HepG2 (cell line): ENCODE data around the gene MYLK. TPM values are rescaled to one million over a fixed set of nuclear protein-coding genes. Genes with fewer than 3 reads are reported as not detected.

Source experiments
- ATAC-seq: fragments of 200-7000 bp; cut with Tn5 transposase; 3 replicates; pipeline ENCODE4 v1.9.1; 2020; ENCODE audit warnings: mild to moderate bottlenecking, moderate library complexity
- BruUV-seq: library from RNA; stranded (reverse); fragments of 400-500 nt; replicated peaks from 2 replicates; lab custom pipeline; 2021; lab: Mats Ljungman, UMichigan
- CTCF ChIA-PET: fragments of 300-600 bp; formaldehyde crosslinking; extraction: SDS; loops from one replicate; lab custom pipeline; 2021; ENCODE audit warnings: low total read pairs, inconsistent platforms, low intra/inter-chr PET ratio; lab: Yijun Ruan, JAX
- POLR2A ChIA-PET: fragments of 350-600 bp; sonication (Branson Sonifier 250); formaldehyde crosslinking; loops from one replicate; lab custom pipeline; 2020; ENCODE audit warnings: antibody characterized with exemption, inconsistent platforms; lab: Yijun Ruan, JAX
- DNase-seq: peaks from one replicate; pipeline ENCODE4 v3.0.0-alpha.2; 2015; ENCODE audit warnings: low spot score
- FAIRE-seq: peaks from 3 replicates; lab custom pipeline; 2011; peaks lifted over from hg19 to GRCh38; lab: Jason Lieb, UNC
- H2AFZ ChIP-seq: one replicate; pipeline ENCODE4 v1.6.1; 2011; ENCODE audit warnings: low read length, inconsistent platforms
- H3K27ac ChIP-seq: fragments of 300-600 bp; 3 replicates; pipeline ENCODE4 v1.8.0; 2011; ENCODE audit warnings: mixed run types, mild to moderate bottlenecking, mixed read lengths, low read length, inconsistent platforms; ENCODE audit not compliant: insufficient read depth; ENCODE audit errors: extremely low read length
- H3K27me3 ChIP-seq, 2 experiments: fragments of 200-600 bp in 1 of 2; 2 replicates in 1 of 2; 3 replicates in 1 of 2; pipeline versions ENCODE4 v1.6.0 to v1.8.0; 2011; ENCODE audit warnings: low read length in 2 of 2, mild to moderate bottlenecking in 2 of 2, moderate library complexity in 2 of 2, inconsistent platforms in 1 of 2; ENCODE audit not compliant: insufficient read depth in 2 of 2, control insufficient read depth in 1 of 2
- H3K36me3 ChIP-seq, 2 experiments: fragments of 200-600 bp in 1 of 2; replicated peaks in 1 of 2; 2 replicates in 1 of 2; 3 replicates in 1 of 2; pipeline versions ENCODE4 v1.5.1 to v1.8.0; 2011; ENCODE audit warnings: low read length in 2 of 2, inconsistent platforms in 1 of 2; ENCODE audit not compliant: insufficient read depth in 2 of 2, control insufficient read depth in 1 of 2
- H3K4me1 ChIP-seq: 2 replicates; pipeline ENCODE4 v1.5.1; 2012; ENCODE audit warnings: low read length, inconsistent platforms; ENCODE audit not compliant: insufficient read depth
- H3K4me2 ChIP-seq: 2 replicates; pipeline ENCODE4 v1.6.0; 2011; ENCODE audit warnings: low read depth, low read length, inconsistent platforms
- H3K4me3 ChIP-seq, 3 experiments: fragments of 200-600 bp in 1 of 3; sonication (generic), shearing (Covaris generic) in 1 of 3; replicated peaks in 1 of 3; 2 replicates each; pipeline ENCODE4 v1.5.1; 2011 to 2016; ENCODE audit warnings: low read length in 3 of 3, inconsistent platforms in 2 of 3, low read depth in 2 of 3, mild to moderate bottlenecking in 2 of 3, control low read depth in 1 of 3, mixed read lengths in 1 of 3; ENCODE audit not compliant: insufficient read depth in 1 of 3
- H3K79me2 ChIP-seq: one replicate; pipeline ENCODE4 v1.6.1; 2011; ENCODE audit warnings: low read length, inconsistent platforms; ENCODE audit not compliant: insufficient read depth
- H3K9ac ChIP-seq: 2 replicates; pipeline ENCODE4 v1.6.0; 2011; ENCODE audit warnings: mild to moderate bottlenecking, low read depth, low read length, inconsistent platforms; ENCODE audit not compliant: insufficient read depth
- H3K9me3 ChIP-seq: 2 replicates; pipeline ENCODE4 v1.5.1; 2012; ENCODE audit warnings: mild to moderate bottlenecking, low read length
- H4K20me1 ChIP-seq: 2 replicates; pipeline ENCODE4 v1.6.0; 2011; ENCODE audit warnings: inconsistent platforms, mild to moderate bottlenecking, low read length, moderate library complexity; ENCODE audit not compliant: insufficient read depth
- CREB1 ChIP-seq, 2 experiments: fragments of 450-650 bp in 1 of 2; IDR thresholded peaks; 2 replicates each; pipeline ENCODE4 v1.6.1; 2016 to 2017; ENCODE audit warnings: control low read depth in 1 of 2, mild to moderate bottlenecking in 1 of 2, missing compliant biosample characterization in 1 of 2, missing genetic modification characterization in 1 of 2
- DNMT3B ChIP-seq: conservative IDR thresholded peaks from 2 replicates; pipeline ENCODE4 v1.6.1; 2016; ENCODE audit warnings: missing biosample characterization, control low read depth
- JUND ChIP-seq: sonication (generic); formaldehyde crosslinking; IDR thresholded peaks from 2 replicates; pipeline ENCODE4 v1.8.0; 2022; ENCODE audit warnings: mild to moderate bottlenecking, missing genetic modification reagents
- RXRA ChIP-seq: sonication (generic); formaldehyde crosslinking; IDR thresholded peaks from 2 replicates; pipeline ENCODE4 v1.5.1; 2020; ENCODE audit warnings: missing genetic modification reagents
- SNAI1 ChIP-seq: sonication (generic); formaldehyde crosslinking; IDR thresholded peaks from 2 replicates; pipeline ENCODE4 v1.5.0; 2020; ENCODE audit warnings: mild to moderate bottlenecking, missing genetic modification reagents, borderline replicate concordance
- ZNF431 ChIP-seq: sonication (generic); formaldehyde crosslinking; IDR thresholded peaks from 2 replicates; pipeline ENCODE4 v1.9.0; 2022; ENCODE audit warnings: missing genetic modification reagents, low read depth, mild to moderate bottlenecking, borderline replicate concordance
- WGBS: methylation state at CpG from one replicate; pipeline ENCODE4 v1.1.6; 2017; ENCODE audit warnings: low lambda C conversion rate; 5-methylcytosine and 5-hydroxymethylcytosine counted together
- in situ Hi-C: cut with HindIII; loops from 2 replicates; pipeline ENCODE4 v1.10.0; 2017; ENCODE audit warnings: low pct_unique_long_range_greater_than_20kb; ENCODE audit not compliant: extremely low pct_ligation_motif_present
- intact Hi-C: fragments of 100-400 bp; cut with micrococcal nuclease; formaldehyde crosslinking; loops from one replicate; pipeline ENCODE4 v1.10.0; 2022; ENCODE audit not compliant: unreplicated experiment
- polyA plus RNA-seq, 8 experiments: library from polyadenylated mRNA; depleted of rRNA in 3 of 8; stranded (reverse) in 7 of 8; unstranded in 1 of 8; fragments of >200 nt; fragmentation: Illumina TruSeq in 4 of 8; extraction: Trizol in 4 of 8; gene quantifications; 2 replicates each; pipeline versions ENCODE4 v1.2.1 to v1.2.3, GENCODE V29; 2011 to 2016; ENCODE audit warnings: low read depth in 4 of 8, missing spikeins in 1 of 8, mixed read lengths in 1 of 8; ENCODE audit not compliant: insufficient read depth in 1 of 8
- total RNA-seq, 5 experiments: library from RNA; depleted of rRNA; stranded (reverse); fragments of >200 nt; fragmentation: Illumina TruSeq; extraction: Trizol; gene quantifications; 2 replicates each; pipeline ENCODE4 v1.2.3, GENCODE V29; 2016; ENCODE audit warnings: low read depth in 1 of 5
- TF ChIP-seq, protein P1 (sequence below): sonication (generic); formaldehyde crosslinking; IDR thresholded peaks from 2 replicates; pipeline ENCODE4 v1.4.0; 2020; ENCODE audit warnings: missing genetic modification reagents
- TF ChIP-seq, protein P2 (sequence below): IDR thresholded peaks from 2 replicates; pipeline ENCODE4 v1.4.0; 2020; ENCODE audit warnings: mild to moderate bottlenecking, missing genetic modification reagents
- TF ChIP-seq, protein P3 (sequence below): sonication (generic); formaldehyde crosslinking; IDR thresholded peaks from 2 replicates; pipeline ENCODE4 v1.5.0; 2020; ENCODE audit warnings: missing genetic modification reagents, mild to moderate bottlenecking, borderline replicate concordance

MYLK gene
- total and polyA plus RNA-seq, 2 of the 13 experiments (the other 11 are each of a cell fraction or from before 2014, with no cell fraction given) = 10.6 to 34.9 TPM

DNA sequence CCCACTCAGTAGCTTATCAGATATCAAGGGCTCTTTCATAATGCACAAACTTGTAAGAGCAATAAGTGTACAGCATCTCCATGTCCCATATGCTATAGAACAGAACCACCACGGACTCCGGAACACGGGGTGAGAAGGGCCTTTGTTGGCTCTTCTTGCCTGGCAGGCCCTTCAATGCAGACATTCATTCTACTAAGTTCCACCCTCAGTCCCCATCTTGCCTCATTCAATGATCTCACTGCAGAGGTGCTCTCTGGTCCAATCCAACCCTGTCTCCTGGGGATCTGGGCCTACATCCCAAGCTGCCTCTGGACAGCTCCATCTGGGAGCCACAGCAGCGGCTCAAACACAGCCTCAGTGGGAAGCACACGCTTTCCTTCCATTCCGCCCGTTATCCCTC lies 316.1 kb downstream of the MYLK start:
- in situ Hi-C loops = no loop called here
- BruUV-seq = no TSS peak
- CTCF ChIA-PET = no interaction called here
- no peak overlapping the region for H3K27ac ChIP-seq
- FAIRE-seq (no peak), ATAC-seq (no peak), DNase-seq (no peak)
- peaks cover 14 to 59% of the 10 kb centered on the region in 2 experiments; a peak in 4 of 5 replicates for H3K36me3 ChIP-seq
- H3K9me3 ChIP-seq = no peaks in the 10 kb centered on the region
- intact Hi-C loops = no loop called here
- no peak overlapping the region for H3K9ac ChIP-seq
- no peaks in the 10 kb centered on the region for H3K4me1 ChIP-seq
- 94% methylated on average over 7 of the region's 7 CpGs for whole genome bisulfite sequencing
- H3K4me2 ChIP-seq = no peak overlapping the region
- peaks cover 28% of the 10 kb centered on the region for H3K79me2 ChIP-seq
- POLR2A ChIA-PET = no interaction called here
- H3K4me3 ChIP-seq = no peak overlapping the region
- H2AFZ ChIP-seq = no peak overlapping the region
- TF ChIP-seq, protein P1, sequence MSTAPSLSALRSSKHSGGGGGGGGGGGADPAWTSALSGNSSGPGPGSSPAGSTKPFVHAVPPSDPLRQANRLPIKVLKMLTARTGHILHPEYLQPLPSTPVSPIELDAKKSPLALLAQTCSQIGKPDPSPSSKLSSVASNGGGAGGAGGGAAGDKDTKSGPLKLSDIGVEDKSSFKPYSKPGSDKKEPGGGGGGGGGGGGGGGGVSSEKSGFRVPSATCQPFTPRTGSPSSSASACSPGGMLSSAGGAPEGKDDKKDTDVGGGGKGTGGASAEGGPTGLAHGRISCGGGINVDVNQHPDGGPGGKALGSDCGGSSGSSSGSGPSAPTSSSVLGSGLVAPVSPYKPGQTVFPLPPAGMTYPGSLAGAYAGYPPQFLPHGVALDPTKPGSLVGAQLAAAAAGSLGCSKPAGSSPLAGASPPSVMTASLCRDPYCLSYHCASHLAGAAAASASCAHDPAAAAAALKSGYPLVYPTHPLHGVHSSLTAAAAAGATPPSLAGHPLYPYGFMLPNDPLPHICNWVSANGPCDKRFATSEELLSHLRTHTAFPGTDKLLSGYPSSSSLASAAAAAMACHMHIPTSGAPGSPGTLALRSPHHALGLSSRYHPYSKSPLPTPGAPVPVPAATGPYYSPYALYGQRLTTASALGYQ = no peak
- TF ChIP-seq RXRA (no peak), CREB1 (IDR thresholded peaks at IDR 0.05) (no peak), CREB1 (CRISPR knock-in tag; IDR thresholded peaks at IDR 0.05) (no peak), DNMT3B (CRISPR knock-in tag) (no peak), JUND (no peak), SNAI1 (CRISPR knock-in tag) (no peak), ZNF431 (CRISPR knock-in tag) (no peak)
- TF ChIP-seq, protein P2, sequence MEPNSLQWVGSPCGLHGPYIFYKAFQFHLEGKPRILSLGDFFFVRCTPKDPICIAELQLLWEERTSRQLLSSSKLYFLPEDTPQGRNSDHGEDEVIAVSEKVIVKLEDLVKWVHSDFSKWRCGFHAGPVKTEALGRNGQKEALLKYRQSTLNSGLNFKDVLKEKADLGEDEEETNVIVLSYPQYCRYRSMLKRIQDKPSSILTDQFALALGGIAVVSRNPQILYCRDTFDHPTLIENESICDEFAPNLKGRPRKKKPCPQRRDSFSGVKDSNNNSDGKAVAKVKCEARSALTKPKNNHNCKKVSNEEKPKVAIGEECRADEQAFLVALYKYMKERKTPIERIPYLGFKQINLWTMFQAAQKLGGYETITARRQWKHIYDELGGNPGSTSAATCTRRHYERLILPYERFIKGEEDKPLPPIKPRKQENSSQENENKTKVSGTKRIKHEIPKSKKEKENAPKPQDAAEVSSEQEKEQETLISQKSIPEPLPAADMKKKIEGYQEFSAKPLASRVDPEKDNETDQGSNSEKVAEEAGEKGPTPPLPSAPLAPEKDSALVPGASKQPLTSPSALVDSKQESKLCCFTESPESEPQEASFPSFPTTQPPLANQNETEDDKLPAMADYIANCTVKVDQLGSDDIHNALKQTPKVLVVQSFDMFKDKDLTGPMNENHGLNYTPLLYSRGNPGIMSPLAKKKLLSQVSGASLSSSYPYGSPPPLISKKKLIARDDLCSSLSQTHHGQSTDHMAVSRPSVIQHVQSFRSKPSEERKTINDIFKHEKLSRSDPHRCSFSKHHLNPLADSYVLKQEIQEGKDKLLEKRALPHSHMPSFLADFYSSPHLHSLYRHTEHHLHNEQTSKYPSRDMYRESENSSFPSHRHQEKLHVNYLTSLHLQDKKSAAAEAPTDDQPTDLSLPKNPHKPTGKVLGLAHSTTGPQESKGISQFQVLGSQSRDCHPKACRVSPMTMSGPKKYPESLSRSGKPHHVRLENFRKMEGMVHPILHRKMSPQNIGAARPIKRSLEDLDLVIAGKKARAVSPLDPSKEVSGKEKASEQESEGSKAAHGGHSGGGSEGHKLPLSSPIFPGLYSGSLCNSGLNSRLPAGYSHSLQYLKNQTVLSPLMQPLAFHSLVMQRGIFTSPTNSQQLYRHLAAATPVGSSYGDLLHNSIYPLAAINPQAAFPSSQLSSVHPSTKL = no peak
- TF ChIP-seq, protein P3, sequence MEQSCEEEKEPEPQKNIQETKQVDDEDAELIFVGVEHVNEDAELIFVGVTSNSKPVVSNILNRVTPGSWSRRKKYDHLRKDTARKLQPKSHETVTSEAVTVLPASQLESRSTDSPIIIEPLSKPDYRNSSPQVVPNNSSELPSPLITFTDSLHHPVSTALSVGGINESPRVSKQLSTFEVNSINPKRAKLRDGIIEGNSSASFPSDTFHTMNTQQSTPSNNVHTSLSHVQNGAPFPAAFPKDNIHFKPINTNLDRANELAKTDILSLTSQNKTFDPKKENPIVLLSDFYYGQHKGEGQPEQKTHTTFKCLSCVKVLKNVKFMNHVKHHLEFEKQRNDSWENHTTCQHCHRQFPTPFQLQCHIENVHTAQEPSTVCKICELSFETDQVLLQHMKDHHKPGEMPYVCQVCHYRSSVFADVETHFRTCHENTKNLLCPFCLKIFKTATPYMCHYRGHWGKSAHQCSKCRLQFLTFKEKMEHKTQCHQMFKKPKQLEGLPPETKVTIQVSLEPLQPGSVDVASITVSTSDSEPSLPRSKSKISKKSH (CRISPR knock-in tag) = no peak
- H4K20me1 ChIP-seq = no peaks in the 10 kb centered on the region
- no peaks in the 10 kb centered on the region for H3K27me3 ChIP-seq
